IMR-90 (cell line): Measurements from ENCODE around the gene KRT77. TPM values are rescaled to one million over a fixed set of nuclear protein-coding genes. Genes with fewer than 3 reads are reported as not detected.

Source experiments
- ATAC-seq: fragments of 200-7000 bp; cut with Tn5 transposase; 2 replicates; pipeline ENCODE4 v1.9.1; 2020; ENCODE audit warnings: low read depth, mild to moderate bottlenecking, moderate library complexity
- BruUV-seq: library from RNA; stranded (reverse); fragments of 400-500 nt; replicated peaks from 2 replicates; lab custom pipeline; 2021; lab: Mats Ljungman, UMichigan
- CTCF ChIA-PET: fragments of 300-600 bp; formaldehyde crosslinking; extraction: SDS; loops from one replicate; lab custom pipeline; 2021; ENCODE audit warnings: antibody characterized with exemption; lab: Yijun Ruan, JAX
- POLR2A ChIA-PET: fragments of 300-600 bp; sonication (Branson Sonifier 250); formaldehyde crosslinking; loops from one replicate; lab custom pipeline; 2022; ENCODE audit warnings: antibody characterized with exemption; ENCODE audit not compliant: unreplicated experiment; lab: Charles Lee
- DNase-seq: peaks from one replicate; pipeline ENCODE4 v3.0.0; 2013
- H2AFZ ChIP-seq: replicated peaks from 2 replicates; pipeline ENCODE3; 2013; ENCODE audit warnings: low read length, mild to moderate bottlenecking; ENCODE audit not compliant: poor library complexity
- H2AK5ac ChIP-seq: 2 replicates; pipeline ENCODE4 v1.6.1; 2013; ENCODE audit warnings: low read depth, low read length, inconsistent platforms
- H2AK9ac ChIP-seq: replicated peaks from 2 replicates; pipeline ENCODE3; 2013; ENCODE audit warnings: mild to moderate bottlenecking, low read depth, low read length, moderate library complexity; ENCODE audit not compliant: poor library complexity
- H2BK120ac ChIP-seq: 2 replicates; pipeline ENCODE4 v1.6.1; 2013; ENCODE audit warnings: low read depth, low read length, inconsistent platforms
- H2BK15ac ChIP-seq: 3 replicates; pipeline ENCODE4 v1.6.1; 2013; ENCODE audit warnings: low read depth, low read length, inconsistent platforms
- H2BK20ac ChIP-seq: 2 replicates; pipeline ENCODE4 v1.6.1; 2013; ENCODE audit warnings: low read depth, mild to moderate bottlenecking, inconsistent platforms, low read length, moderate library complexity
- H2BK5ac ChIP-seq: 2 replicates; pipeline ENCODE4 v1.6.1; 2013; ENCODE audit warnings: mild to moderate bottlenecking, low read depth, low read length, inconsistent platforms; ENCODE audit not compliant: poor library complexity, severe bottlenecking
- H3K14ac ChIP-seq: replicated peaks from 2 replicates; pipeline ENCODE4 v1.6.1; 2013; ENCODE audit warnings: low read depth, low read length, inconsistent platforms
- H3K18ac ChIP-seq: 2 replicates; pipeline ENCODE4 v1.6.1; 2013; ENCODE audit warnings: low read depth, low read length, control low read depth
- H3K23ac ChIP-seq: 2 replicates; pipeline ENCODE4 v1.6.1; 2013; ENCODE audit warnings: low read depth, low read length, inconsistent platforms
- H3K27ac ChIP-seq: 2 replicates; pipeline ENCODE4 v1.5.1; 2013; ENCODE audit warnings: mild to moderate bottlenecking, control low read depth, low read length; ENCODE audit not compliant: insufficient read depth
- H3K27me3 ChIP-seq: 2 replicates; pipeline ENCODE4 v1.6.1; 2013; ENCODE audit warnings: low read length; ENCODE audit not compliant: control insufficient read depth, insufficient read depth
- H3K36me3 ChIP-seq: 2 replicates; pipeline ENCODE4 v1.6.1; 2013; ENCODE audit warnings: low read length, mixed read lengths; ENCODE audit not compliant: control insufficient read depth, insufficient read depth
- H3K4ac ChIP-seq: 2 replicates; pipeline ENCODE4 v1.6.1; 2013; ENCODE audit warnings: low read depth, low read length, inconsistent platforms
- H3K4me1 ChIP-seq: 2 replicates; pipeline ENCODE4 v1.6.1; 2013; ENCODE audit warnings: low read length, mixed read lengths; ENCODE audit not compliant: control insufficient read depth, insufficient read depth
- H3K4me2 ChIP-seq: 2 replicates; pipeline ENCODE4 v1.6.1; 2013; ENCODE audit warnings: low read depth, mild to moderate bottlenecking, control low read depth, low read length, moderate library complexity
- H3K4me3 ChIP-seq: 2 replicates; pipeline ENCODE4 v1.5.1; 2013; ENCODE audit warnings: low read depth, mild to moderate bottlenecking, control low read depth, low read length, moderate library complexity; ENCODE audit not compliant: insufficient read depth
- H3K56ac ChIP-seq: 2 replicates; pipeline ENCODE4 v1.6.1; 2013; ENCODE audit warnings: low read length, inconsistent platforms; ENCODE audit not compliant: insufficient read depth; ENCODE audit errors: extremely low read depth
- H3K79me1 ChIP-seq, 2 experiments: 2 replicates each; pipeline ENCODE4 v1.6.1; 2013; ENCODE audit warnings: low read length in 2 of 2, inconsistent platforms in 1 of 2, low read depth in 1 of 2
- H3K9ac ChIP-seq: 2 replicates; pipeline ENCODE4 v1.6.1; 2013; ENCODE audit warnings: low read depth, low read length, control low read depth
- H3K9me1 ChIP-seq: 2 replicates; pipeline ENCODE4 v1.6.1; 2013; ENCODE audit warnings: low read length, inconsistent platforms; ENCODE audit not compliant: insufficient read depth
- H3K9me3 ChIP-seq: 2 replicates; pipeline ENCODE4 v1.6.1; 2013; ENCODE audit warnings: low read length; ENCODE audit not compliant: control insufficient read depth, insufficient read depth
- H4K20me1 ChIP-seq: 2 replicates; pipeline ENCODE4 v1.6.1; 2013; ENCODE audit warnings: low read length, inconsistent platforms; ENCODE audit not compliant: insufficient read depth
- H4K5ac ChIP-seq: 2 replicates; pipeline ENCODE4 v1.6.1; 2013; ENCODE audit warnings: mild to moderate bottlenecking, low read depth, low read length, control low read depth
- H4K8ac ChIP-seq, 2 experiments: 2 replicates each; pipeline ENCODE4 v1.6.1; 2013; ENCODE audit warnings: low read depth in 2 of 2, low read length in 2 of 2, control low read depth in 1 of 2, inconsistent platforms in 1 of 2
- H4K91ac ChIP-seq: 2 replicates; pipeline ENCODE4 v1.6.1; 2013; ENCODE audit warnings: low read depth, low read length, inconsistent platforms; ENCODE audit not compliant: insufficient read depth
- BHLHE40 ChIP-seq: fragments of 150-350 bp; IDR thresholded peaks from 2 replicates; pipeline ENCODE4 v1.6.1; 2016; ENCODE audit warnings: mild to moderate bottlenecking, low read depth, low read length
- FOS ChIP-seq: fragments of 150-350 bp; IDR thresholded peaks from 2 replicates; pipeline ENCODE4 v1.6.1; 2016; ENCODE audit warnings: low read depth, low read length
- MAFK ChIP-seq: IDR thresholded peaks from 2 replicates; pipeline ENCODE4 v1.6.1; 2012; ENCODE audit warnings: low read depth, low read length, improper control_type of control experiment
- MAZ ChIP-seq: IDR thresholded peaks from 2 replicates; pipeline ENCODE4 v1.6.1; 2012; ENCODE audit warnings: low read depth, mild to moderate bottlenecking, low read length, improper control_type of control experiment, moderate library complexity, borderline replicate concordance
- MXI1 ChIP-seq: IDR thresholded peaks from 2 replicates; pipeline ENCODE4 v1.6.1; 2012; ENCODE audit warnings: low read depth, mild to moderate bottlenecking, low read length, moderate library complexity, borderline replicate concordance
- POLR2A ChIP-seq: IDR thresholded peaks from 2 replicates; pipeline ENCODE4 v1.6.1; 2012; ENCODE audit warnings: mild to moderate bottlenecking, low read depth, low read length
- RAD21 ChIP-seq: IDR thresholded peaks from 2 replicates; pipeline ENCODE4 v1.6.1; 2012; ENCODE audit warnings: low read length, improper control_type of control experiment
- RFX5 ChIP-seq: IDR thresholded peaks from 2 replicates; pipeline ENCODE4 v1.8.0; 2012; ENCODE audit warnings: low read depth, mild to moderate bottlenecking, low read length, moderate library complexity
- SMC3 ChIP-seq: fragments of 150-350 bp; IDR thresholded peaks from 2 replicates; pipeline ENCODE4 v1.6.1; 2016; ENCODE audit warnings: low read depth, mild to moderate bottlenecking, antibody characterized with exemption, low read length, moderate library complexity
- WGBS, 2 experiments: methylation state at CpG; one replicate each; pipeline versions ENCODE4 v1.1.5 to v1.1.7; 2013; ENCODE audit warnings: missing lambda C conversion rate in 2 of 2; ENCODE audit not compliant: insufficient read length in 1 of 2; ENCODE audit errors: extremely low coverage in 2 of 2; 5-methylcytosine and 5-hydroxymethylcytosine counted together
- dilution Hi-C: fragments of 300-500 bp; cut with HindIII; formaldehyde crosslinking; loops from one replicate; pipeline ENCODE4 v1.14.3; 2018; ENCODE audit warnings: low sequenced_read_pairs; ENCODE audit not compliant: unreplicated experiment
- in situ Hi-C: fragments of 300-500 bp; cut with MboI; formaldehyde crosslinking; loops from 3 replicates; pipeline ENCODE4 v1.14.3; 2019; ENCODE audit warnings: low sequenced_read_pairs, inconsistent platforms, mixed read lengths
- intact Hi-C: fragments of 100-400 bp; cut with micrococcal nuclease; formaldehyde crosslinking; loops from 2 replicates; pipeline ENCODE4 v1.10.0; 2022
- polyA plus RNA-seq, 3 experiments: library from polyadenylated mRNA; depleted of rRNA; stranded (reverse); fragments of >200 nt; gene quantifications; 2 replicates each; pipeline ENCODE4 v1.2.3, GENCODE V29; 2012; ENCODE audit warnings: low replicate concordance in 1 of 3
- total RNA-seq: library from RNA; depleted of rRNA; stranded (reverse); fragments of >200 nt; gene quantifications from 2 replicates; pipeline ENCODE4 v1.2.3, GENCODE V29; 2012
- TF ChIP-seq, protein P1 (sequence below): conservative IDR thresholded peaks from 2 replicates; pipeline ENCODE4 v1.5.1; 2012; ENCODE audit warnings: mild to moderate bottlenecking, low read depth, low read length, improper control_type of control experiment
- TF ChIP-seq, protein P2 (sequence below): fragments of 150-350 bp; IDR thresholded peaks from 2 replicates; pipeline ENCODE4 v1.6.1; 2016; ENCODE audit warnings: low read depth, mild to moderate bottlenecking, low read length, moderate library complexity, borderline replicate concordance
- TF ChIP-seq, protein P3 (sequence below): fragments of 150-350 bp; IDR thresholded peaks from 2 replicates; pipeline ENCODE4 v1.6.1; 2017; ENCODE audit warnings: mild to moderate bottlenecking, antibody characterized with exemption, low read length, low read depth

The KRT77 gene
- total and polyA plus RNA-seq, 2 of the 4 experiments (the other 2 are of a cell fraction), result not detected

DNA sequence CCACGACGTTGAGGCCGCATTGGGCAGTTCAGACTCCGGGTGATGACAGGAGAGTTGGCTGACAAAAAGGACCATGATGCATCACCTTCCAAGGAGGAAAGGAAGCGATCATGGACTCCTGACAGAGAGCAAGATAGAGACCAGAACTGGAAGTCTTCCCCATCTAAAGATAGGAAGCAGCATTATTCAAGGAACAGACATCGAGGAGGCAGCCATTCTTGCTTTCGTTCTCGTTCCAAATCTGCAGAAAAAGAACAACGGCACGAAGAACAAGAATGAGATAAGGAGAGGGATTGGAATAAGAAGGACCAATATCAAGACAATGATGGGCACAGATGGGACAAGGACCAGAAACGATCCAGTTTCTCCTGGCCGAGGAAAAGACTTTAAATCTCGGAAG lies 27.1 kb upstream of the KRT77 start:
- intact Hi-C loops, result no loop called here
- no peak overlapping the region for H2BK15ac ChIP-seq
- H2AFZ ChIP-seq, result no peak overlapping the region
- H2AK5ac ChIP-seq, result no peak overlapping the region
- H2BK5ac ChIP-seq, result no peak overlapping the region
- H3K36me3 ChIP-seq, result no peaks in the 10 kb centered on the region
- H3K9me3 ChIP-seq, result no peaks in the 10 kb centered on the region
- H2AK9ac ChIP-seq, result no peak overlapping the region
- H3K4me3 ChIP-seq, result no peak overlapping the region
- CTCF ChIA-PET, result no interaction called here
- no peaks in the 10 kb centered on the region for H3K79me1 ChIP-seq
- WGBS, 2 experiments, result 69% methylated on average over 11 of the region's 13 CpGs; no CpG with 5 or more reads in 1 of the 2 experiments
- no peak overlapping the region for H3K4ac ChIP-seq
- H4K8ac ChIP-seq, result no peak overlapping the region
- ATAC-seq (no peak), DNase-seq (no peak)
- H2BK120ac ChIP-seq, result no peak overlapping the region
- H3K27ac ChIP-seq, result no peak overlapping the region
- H3K18ac ChIP-seq, result no peak overlapping the region
- no peak overlapping the region for H3K56ac ChIP-seq
- TF ChIP-seq, protein P1, sequence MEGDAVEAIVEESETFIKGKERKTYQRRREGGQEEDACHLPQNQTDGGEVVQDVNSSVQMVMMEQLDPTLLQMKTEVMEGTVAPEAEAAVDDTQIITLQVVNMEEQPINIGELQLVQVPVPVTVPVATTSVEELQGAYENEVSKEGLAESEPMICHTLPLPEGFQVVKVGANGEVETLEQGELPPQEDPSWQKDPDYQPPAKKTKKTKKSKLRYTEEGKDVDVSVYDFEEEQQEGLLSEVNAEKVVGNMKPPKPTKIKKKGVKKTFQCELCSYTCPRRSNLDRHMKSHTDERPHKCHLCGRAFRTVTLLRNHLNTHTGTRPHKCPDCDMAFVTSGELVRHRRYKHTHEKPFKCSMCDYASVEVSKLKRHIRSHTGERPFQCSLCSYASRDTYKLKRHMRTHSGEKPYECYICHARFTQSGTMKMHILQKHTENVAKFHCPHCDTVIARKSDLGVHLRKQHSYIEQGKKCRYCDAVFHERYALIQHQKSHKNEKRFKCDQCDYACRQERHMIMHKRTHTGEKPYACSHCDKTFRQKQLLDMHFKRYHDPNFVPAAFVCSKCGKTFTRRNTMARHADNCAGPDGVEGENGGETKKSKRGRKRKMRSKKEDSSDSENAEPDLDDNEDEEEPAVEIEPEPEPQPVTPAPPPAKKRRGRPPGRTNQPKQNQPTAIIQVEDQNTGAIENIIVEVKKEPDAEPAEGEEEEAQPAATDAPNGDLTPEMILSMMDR, result no peak
- TF ChIP-seq MAZ (no peak), SMC3 (no peak), RFX5 (no peak), MXI1 (no peak), FOS (no peak), MAFK (no peak), BHLHE40 (no peak), RAD21 (no peak), POLR2A (no peak)
- TF ChIP-seq, protein P2, sequence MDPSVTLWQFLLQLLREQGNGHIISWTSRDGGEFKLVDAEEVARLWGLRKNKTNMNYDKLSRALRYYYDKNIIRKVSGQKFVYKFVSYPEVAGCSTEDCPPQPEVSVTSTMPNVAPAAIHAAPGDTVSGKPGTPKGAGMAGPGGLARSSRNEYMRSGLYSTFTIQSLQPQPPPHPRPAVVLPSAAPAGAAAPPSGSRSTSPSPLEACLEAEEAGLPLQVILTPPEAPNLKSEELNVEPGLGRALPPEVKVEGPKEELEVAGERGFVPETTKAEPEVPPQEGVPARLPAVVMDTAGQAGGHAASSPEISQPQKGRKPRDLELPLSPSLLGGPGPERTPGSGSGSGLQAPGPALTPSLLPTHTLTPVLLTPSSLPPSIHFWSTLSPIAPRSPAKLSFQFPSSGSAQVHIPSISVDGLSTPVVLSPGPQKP, result no peak
- TF ChIP-seq, protein P3, sequence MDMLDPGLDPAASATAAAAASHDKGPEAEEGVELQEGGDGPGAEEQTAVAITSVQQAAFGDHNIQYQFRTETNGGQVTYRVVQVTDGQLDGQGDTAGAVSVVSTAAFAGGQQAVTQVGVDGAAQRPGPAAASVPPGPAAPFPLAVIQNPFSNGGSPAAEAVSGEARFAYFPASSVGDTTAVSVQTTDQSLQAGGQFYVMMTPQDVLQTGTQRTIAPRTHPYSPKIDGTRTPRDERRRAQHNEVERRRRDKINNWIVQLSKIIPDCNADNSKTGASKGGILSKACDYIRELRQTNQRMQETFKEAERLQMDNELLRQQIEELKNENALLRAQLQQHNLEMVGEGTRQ, result no peak
- no peak overlapping the region for H3K4me2 ChIP-seq
- dilution Hi-C loops, result no loop called here
- H4K20me1 ChIP-seq, result no peaks in the 10 kb centered on the region
- no peak overlapping the region for H3K9ac ChIP-seq
- BruUV-seq, result no TSS peak
- H3K9me1 ChIP-seq, result no peaks in the 10 kb centered on the region
- POLR2A ChIA-PET, result no interaction called here
- peaks cover 6% of the 10 kb centered on the region for H3K27me3 ChIP-seq
- no peak overlapping the region for H4K5ac ChIP-seq
- in situ Hi-C loops, result no loop called here
- H3K23ac ChIP-seq, result no peak overlapping the region
- no peak overlapping the region for H3K14ac ChIP-seq
- H3K4me1 ChIP-seq, result no peaks in the 10 kb centered on the region
- H4K91ac ChIP-seq, result no peak overlapping the region
- H2BK20ac ChIP-seq, result no peak overlapping the region
